ENCODE measurements around the gene NOXA1.

NOXA1 gene

GRCh38 chr9:137428841-137429545 is 5.8 kb downstream of the NOXA1 start:
- no peak for DNase-seq

- no peak for DNase-seq
Observed at GRCh38 chr9:137429546-137429890, 6.3 kb downstream of the NOXA1 start.

GRCh38 chr9:137429974-137430722 is 7.0 kb downstream of the NOXA1 start:
- no peak for DNase-seq

- DNase-seq = no peak
Observed at GRCh38 chr9:137430723-137431415, 7.7 kb downstream of the NOXA1 start.

- DNase-seq = no peak
Observed at GRCh38 chr9:137431416-137431931, 8.3 kb downstream of the NOXA1 start.

- DNase-seq = no peak
Observed at GRCh38 chr9:137432687-137433348, 9.6 kb downstream of the NOXA1 start.

- no peak for DNase-seq
Observed at GRCh38 chr9:137433349-137433915, 10.2 kb downstream of the NOXA1 start.

GRCh38 chr9:137433916-137434431 is 10.8 kb downstream of the NOXA1 start:
- no peak for DNase-seq

- no peak for DNase-seq
Observed at GRCh38 chr9:137434498-137435380, 11.5 kb downstream of the NOXA1 start.

- no peak for DNase-seq
Observed at GRCh38 chr9:137435381-137435891, 12.2 kb downstream of the NOXA1 start.

- DNase-seq = no peak
Observed at GRCh38 chr9:137435980-137436760, 13.0 kb downstream of the NOXA1 start.

GRCh38 chr9:137436761-137437600 is 13.8 kb downstream of the NOXA1 start:
- DNase-seq = no peak

GRCh38 chr9:137437691-137438590 is 14.7 kb downstream of the NOXA1 start:
- DNase-seq = no peak

- DNase-seq = no peak
Observed at GRCh38 chr9:137438591-137439157, 15.5 kb downstream of the NOXA1 start.

GRCh38 chr9:137439158-137439714 is 16.0 kb downstream of the NOXA1 start:
- no peak for DNase-seq

GRCh38 chr9:137441289-137441934 is 18.2 kb downstream of the NOXA1 start, which contains the start of gene ENTPD8:
Gene ENTPD8, minus strand, starts transcription at chr9:137441357. Its CDS starts 3,072 bp downstream, at chr9:137438285.
- DNase-seq = no peak

- no peak for DNase-seq
Observed at GRCh38 chr9:137441935-137442321, 18.7 kb downstream of the NOXA1 start.
